H7 (cell line): ENCODE results near the gene CLEC2D. TPM values are rescaled to one million over a fixed set of nuclear protein-coding genes. Genes with fewer than 3 reads are reported as not detected.
"Not testable (repeated sequence)": the region's sequence is repeated elsewhere in the genome, so short reads cannot be mapped to it uniquely, and the experiment has no call there.

Experiments
- DNase-seq: peaks from one replicate; pipeline ENCODE4 v3.0.0; 2012
- H3K27me3 ChIP-seq: 2 replicates; pipeline ENCODE4 v1.6.0; 2011; ENCODE audit warnings: mild to moderate bottlenecking, low read length; ENCODE audit not compliant: control insufficient read depth, insufficient read depth
- H3K36me3 ChIP-seq: replicated peaks from 2 replicates; pipeline ENCODE4 v1.5.1; 2011; ENCODE audit warnings: low read length; ENCODE audit not compliant: control insufficient read depth, insufficient read depth
- H3K4me3 ChIP-seq: 2 replicates; pipeline ENCODE4 v1.5.1; 2011; ENCODE audit warnings: low read depth, mild to moderate bottlenecking, control low read depth, low read length, moderate library complexity; ENCODE audit not compliant: insufficient read depth
- total RNA-seq: library from RNA; depleted of rRNA; stranded (reverse); fragments of >200 nt; shearing (Covaris generic); gene quantifications from 2 replicates; pipeline ENCODE4 v1.2.3, GENCODE V29; 2014; rRNA removed

CLEC2D gene
- total RNA-seq: 1.8 and 4.7 TPM in 2 replicates

DNA sequence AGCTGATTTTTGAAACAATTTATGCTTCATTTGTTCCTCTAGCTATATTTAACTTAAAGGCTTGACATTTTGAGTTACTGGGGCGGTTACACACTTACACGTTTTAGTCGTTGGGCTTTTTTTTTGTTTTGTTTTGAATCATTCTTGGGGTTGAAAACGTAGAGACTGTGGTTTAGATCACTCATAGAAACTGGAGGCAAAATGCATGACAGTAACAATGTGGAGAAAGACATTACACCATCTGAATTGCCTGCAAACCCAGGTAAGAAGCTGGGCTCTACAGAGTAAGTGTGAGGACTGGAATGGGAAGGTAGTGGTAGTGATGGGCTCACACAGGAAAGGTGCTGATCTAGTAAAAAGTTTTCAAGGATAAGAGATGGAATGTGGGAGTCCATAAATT is at the start of gene CLEC2D:
TSS of gene CLEC2D (plus strand) at position 180 of the 400 bp plus-strand sequence. CDS start at position 202, 22 bp downstream.
- DNase-seq: no peak
- Histone ChIP-seq H3K27me3 (no peaks in the 10 kb centered on the region), H3K36me3 (peaks cover 3% of the 10 kb centered on the region), H3K4me3 (no peak within 1 kb of the TSS)

GRCh38 chr12:9625019-9625418 is 44.5 kb upstream of the CLEC2D start:
- Histone ChIP-seq H3K27me3 (no peaks in the 10 kb centered on the region), H3K4me3 (no peak overlapping the region), H3K36me3 (no peaks in the 10 kb centered on the region)
- DNase-seq: no peak

- H3K36me3 ChIP-seq: no peaks in the 10 kb centered on the region
- no peak for DNase-seq
- H3K4me3 ChIP-seq: no peak overlapping the region
- no peaks in the 10 kb centered on the region for H3K27me3 ChIP-seq
Measured at GRCh38 chr12:9626291-9626690, 43.2 kb upstream of the CLEC2D start.

DNA sequence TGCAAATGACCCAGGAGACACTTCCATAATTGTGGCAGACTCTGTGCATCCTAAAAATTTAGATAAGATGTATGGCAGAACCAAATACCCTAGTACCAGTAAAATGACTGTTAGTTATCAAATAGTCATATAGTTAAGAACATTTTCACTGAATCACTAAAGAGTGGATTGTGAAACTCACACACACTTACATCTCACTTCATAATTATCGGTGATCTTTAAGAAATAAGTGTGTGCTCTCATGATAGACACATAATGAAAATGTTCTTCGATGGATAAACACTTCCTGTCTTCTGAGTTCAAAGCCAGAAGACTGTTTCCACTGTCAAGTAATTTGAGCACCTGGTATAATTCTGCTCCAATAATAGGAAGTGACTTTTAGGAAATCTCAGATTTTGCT is 42.7 kb upstream of the CLEC2D start:
- H3K27me3 ChIP-seq: no peaks in the 10 kb centered on the region
- H3K36me3 ChIP-seq: no peaks in the 10 kb centered on the region
- no peak overlapping the region for H3K4me3 ChIP-seq
- DNase-seq: no peak

DNA sequence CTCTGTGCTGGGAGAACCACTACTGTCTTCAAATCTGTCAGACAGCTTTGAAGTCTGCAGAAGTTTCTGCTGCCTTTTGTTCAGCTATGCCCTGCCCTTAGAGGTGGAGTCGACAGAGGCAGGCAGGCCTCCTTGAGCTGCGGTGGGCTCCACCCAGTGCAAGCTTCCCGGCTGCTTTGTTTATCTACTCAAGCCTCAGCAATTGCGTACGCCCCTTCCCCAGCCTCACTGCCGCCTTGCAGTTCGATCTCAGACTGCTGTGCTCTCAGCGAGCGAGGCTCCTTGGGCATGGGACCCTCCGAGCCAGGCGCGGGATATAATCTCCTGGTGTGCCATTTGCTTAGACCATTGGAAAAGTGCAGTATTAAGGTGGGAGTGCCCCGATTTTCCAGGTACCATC is 36.7 kb upstream of the CLEC2D start:
- no peak for DNase-seq
- Histone ChIP-seq H3K4me3 (no peak overlapping the region), H3K36me3 (no peaks in the 10 kb centered on the region), H3K27me3 (no peaks in the 10 kb centered on the region)

- H3K27me3 ChIP-seq: no peaks in the 10 kb centered on the region
- H3K36me3 ChIP-seq: no peaks in the 10 kb centered on the region
- peak; percentile 56 for DNase-seq
- no peak overlapping the region for H3K4me3 ChIP-seq
Measured at GRCh38 chr12:9634177-9634803, 35.2 kb upstream of the CLEC2D start.

- Histone ChIP-seq H3K36me3 (no peaks in the 10 kb centered on the region), H3K4me3 (no peak overlapping the region), H3K27me3 (no peaks in the 10 kb centered on the region)
- DNase-seq: no peak
Measured at GRCh38 chr12:9634969-9635754, 34.4 kb upstream of the CLEC2D start.

GRCh38 chr12:9636150-9636850 is 33.2 kb upstream of the CLEC2D start:
- no peak for DNase-seq
- Histone ChIP-seq H3K27me3 (no peaks in the 10 kb centered on the region), H3K36me3 (no peaks in the 10 kb centered on the region), H3K4me3 (no peak overlapping the region)

- no peak overlapping the region for H3K4me3 ChIP-seq
- no peaks in the 10 kb centered on the region for H3K36me3 ChIP-seq
- no peaks in the 10 kb centered on the region for H3K27me3 ChIP-seq
- no peak for DNase-seq
Measured at GRCh38 chr12:9636851-9637206, 32.7 kb upstream of the CLEC2D start.

DNA sequence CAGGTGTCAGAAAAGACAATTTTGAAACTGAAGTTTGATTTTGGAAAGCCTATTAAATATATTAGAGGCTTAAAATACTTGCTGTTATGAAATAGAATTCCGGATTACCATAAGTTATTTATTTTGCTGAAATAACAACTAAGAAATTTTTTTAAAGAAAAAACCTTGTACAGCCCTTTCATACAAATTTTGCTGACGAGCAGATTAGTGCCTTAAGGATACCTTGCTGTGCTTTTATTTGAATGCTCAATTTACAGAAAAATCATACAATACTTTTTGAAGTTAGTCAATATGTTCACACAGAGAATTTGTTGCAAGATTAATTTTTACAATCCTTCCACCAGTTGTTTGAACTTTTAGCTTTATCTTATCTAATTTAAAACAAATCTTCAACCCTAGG is 29.5 kb upstream of the CLEC2D start:
- Histone ChIP-seq H3K4me3 (no peak overlapping the region), H3K27me3 (no peaks in the 10 kb centered on the region), H3K36me3 (no peaks in the 10 kb centered on the region; the same call in 1 of the 2 replicates)
- no peak for DNase-seq

- H3K4me3 ChIP-seq: no peak overlapping the region
- DNase-seq: no peak
Measured at GRCh38 chr12:9642606-9643265, 26.8 kb upstream of the CLEC2D start.

DNA sequence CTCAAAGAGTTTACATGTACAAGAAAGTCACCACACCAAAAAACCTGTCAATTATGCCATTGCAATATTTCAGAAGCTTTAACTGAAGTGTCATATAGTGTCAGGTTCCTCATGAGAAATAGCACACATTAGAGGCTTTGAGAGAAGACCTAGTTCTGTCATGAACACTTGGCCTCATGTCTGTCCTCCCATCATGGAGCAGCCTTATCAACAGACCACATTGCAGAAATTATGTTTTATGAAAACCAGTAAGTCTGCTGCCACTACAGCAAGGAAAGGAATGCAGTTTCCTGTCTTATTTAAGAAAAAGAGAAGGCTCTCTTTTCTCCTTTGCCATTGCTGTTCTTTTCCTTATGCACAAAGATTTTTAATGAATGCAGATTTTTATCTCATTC is 26.2 kb upstream of the CLEC2D start:
- H3K4me3 ChIP-seq: no peak overlapping the region
- H3K27me3 ChIP-seq: no peaks in the 10 kb centered on the region
- no peaks in the 10 kb centered on the region; the same call in 1 of the 2 replicates for H3K36me3 ChIP-seq
- DNase-seq: no peak

More at GRCh38 chr12:9642606-9643265, 26.8 kb upstream of the CLEC2D start:
- Histone ChIP-seq H3K36me3 (no peaks in the 10 kb centered on the region; the same call in 1 of the 2 replicates), H3K27me3 (no peaks in the 10 kb centered on the region)

- DNase-seq, H3K27me3 ChIP-seq, H3K4me3 ChIP-seq, H3K36me3 ChIP-seq: not testable (repeated sequence)
Measured at GRCh38 chr12:9644985-9645551, 24.4 kb upstream of the CLEC2D start.
